NCI-H82 treated with DMSO at 0.1 percent for 48 hours (cell line): ENCODE results near the gene ARMC7.
A peak's percentile ranks its signal among the peaks of the same experiment; 100 is the strongest.
"Not testable (repeated sequence)": the region's sequence is repeated elsewhere in the genome, so short reads cannot be mapped to it uniquely, and the experiment has no call there.

Experiments
- DNase-seq: peaks from one replicate; lab custom pipeline; 2025; ENCODE audit not compliant: unreplicated experiment; lab: John Stamatoyannopoulos, UW

The ARMC7 gene

DNA sequence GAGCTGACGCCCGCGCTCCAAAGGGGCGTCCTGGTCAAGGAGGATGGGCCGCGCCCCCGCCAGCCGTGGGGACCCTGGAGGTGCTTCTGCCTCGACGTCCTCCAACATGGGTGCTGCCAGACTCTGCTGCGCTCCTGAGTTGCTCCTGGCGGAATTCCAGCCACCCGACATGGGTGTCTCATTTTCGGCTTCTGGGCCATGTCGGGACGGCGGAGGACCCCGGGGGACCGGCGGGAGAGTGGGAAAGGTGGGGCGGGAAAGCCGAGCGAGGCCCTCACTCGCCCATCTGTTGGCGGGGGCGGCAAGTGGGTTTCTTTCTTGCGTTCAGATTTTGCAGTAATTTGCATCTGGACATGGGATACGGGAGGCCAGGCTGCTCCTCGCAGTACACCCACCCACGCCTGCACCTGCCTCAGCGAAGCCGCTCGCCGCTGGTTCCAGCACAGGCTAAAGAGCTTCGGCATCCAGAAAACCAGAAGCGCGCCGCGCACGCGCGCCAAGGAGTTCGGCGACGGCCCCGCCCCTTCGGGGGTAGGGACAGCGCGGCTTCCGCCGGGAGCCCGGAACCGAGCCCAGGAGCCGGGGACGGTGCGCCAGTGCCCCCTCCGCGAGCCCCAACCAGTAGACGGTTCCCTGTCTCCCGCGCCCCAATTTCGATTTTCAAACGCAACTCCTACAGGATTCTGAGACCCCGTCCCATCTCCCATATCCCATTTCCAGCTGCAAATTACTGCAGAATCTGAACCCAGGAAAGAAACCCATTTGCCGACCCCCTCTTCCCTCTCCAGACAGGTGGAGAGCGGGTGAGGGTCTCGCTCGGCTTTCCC, at the start of gene ARMC7:
ARMC7 (plus strand) TSS at position 563 of the 827 bp plus-strand sequence. CDS start 320 bp downstream, outside the sequence.
- peak; percentile 74 for DNase-seq

DNA sequence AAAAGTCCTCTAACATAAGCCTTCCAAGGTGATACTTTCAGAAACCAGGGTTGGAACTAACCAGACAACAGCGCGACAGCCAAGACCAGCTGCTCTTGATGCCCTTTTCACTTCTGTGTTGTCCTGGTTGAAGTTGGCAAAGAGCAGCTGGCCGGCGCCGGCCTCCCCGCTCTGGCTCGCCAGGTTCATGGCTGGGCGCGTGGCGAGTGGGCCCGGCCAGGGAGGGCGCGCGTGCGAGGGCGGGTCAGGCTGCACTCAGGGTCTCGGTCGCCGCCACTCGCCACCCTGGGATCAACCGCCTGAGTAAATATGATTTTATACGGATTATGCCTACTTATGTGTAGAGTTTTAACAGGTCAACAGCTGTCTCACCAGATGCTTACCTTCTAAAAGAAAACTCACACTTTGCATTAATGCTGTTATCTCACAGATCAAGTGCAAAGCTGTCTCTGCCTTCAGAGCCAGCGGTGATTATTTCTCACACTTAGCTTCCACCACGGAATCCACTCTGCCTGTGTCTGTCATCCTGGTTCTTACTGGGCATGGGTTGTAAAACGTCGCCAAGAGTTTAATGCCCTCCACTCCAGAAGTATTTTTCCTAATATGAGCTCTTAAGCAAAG, 49.2 kb upstream of the ARMC7 start:
- peak; percentile 95 for DNase-seq

DNA sequence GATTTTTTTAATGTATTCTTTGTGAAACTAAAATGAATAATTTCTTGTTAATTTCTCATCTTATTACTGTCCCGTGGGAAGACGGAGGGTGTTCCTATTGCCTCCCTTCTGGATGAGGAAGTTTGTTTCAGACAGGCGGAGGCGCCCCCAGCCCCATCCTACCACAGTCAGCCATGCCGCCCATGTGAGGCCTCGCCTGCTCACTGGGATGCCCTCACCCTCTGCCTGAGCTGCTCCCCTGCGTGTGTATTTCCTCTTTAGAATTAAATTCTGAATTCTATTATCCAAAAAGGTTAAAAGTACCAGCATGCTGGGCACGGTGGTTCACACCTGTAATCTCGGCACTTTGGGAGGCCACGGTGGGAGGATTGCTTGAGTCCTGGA, 48.7 kb upstream of the ARMC7 start:
- DNase-seq, result no peak

DNA sequence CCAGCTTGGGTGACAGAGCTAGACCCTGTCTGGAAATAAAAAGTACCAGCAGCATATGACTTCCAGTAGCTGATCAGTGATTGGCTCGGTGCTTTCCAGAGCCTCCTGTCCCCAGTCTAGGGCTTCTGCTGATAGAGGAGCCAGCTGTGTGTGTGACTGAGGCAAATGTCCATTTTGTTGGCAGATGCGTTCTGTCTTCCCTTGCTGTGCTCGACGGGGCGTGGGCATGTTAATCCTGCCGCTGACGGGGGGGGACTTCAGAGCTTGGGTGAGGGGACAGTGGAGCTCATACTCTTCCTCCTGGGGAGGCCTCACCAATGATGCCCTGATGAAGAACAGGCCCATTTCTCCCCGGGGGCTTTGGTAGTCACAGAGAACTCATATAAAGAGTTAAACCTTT, 48.2 kb upstream of the ARMC7 start:
- DNase-seq, result peak; percentile 75

DNA sequence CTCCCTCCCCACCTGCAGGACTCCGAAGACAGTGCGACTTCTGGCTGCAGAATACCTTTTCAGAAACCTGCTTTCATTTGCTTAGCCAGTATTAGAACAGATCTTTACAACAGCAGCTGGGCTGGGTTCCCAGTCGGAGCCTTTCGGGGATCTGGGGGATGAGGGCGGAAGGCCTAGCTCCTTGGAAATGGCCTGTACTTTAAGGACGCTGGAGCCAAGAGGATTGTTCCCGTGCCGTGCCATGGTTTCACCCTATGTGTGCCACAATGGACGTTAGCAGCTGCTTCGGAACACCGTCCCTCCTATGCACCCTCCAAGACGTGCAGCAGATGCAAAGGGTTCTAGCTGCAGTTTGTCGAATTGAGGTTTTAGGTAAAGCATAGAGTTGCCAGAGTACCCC, 46.6 kb upstream of the ARMC7 start:
- DNase-seq, result no peak

DNA sequence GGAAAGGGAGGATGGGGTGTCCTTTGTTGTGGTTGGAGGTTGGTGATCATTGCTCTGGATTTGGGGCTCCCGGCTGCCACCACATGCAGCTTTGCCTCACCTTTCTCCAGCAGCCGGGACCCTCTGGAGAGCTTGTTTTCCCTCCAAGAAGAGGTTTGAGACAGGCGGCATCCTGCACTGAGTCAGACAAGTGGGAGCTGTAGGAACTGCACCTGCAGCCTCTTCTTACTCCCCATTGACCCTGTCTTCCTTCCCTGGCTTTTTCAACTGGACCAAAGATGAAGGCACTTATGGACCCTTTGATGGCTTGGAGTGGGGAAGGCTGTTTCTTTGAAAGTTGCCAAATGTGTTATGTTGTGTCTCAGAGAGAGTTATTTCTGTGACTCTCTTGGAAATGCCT, 46.1 kb upstream of the ARMC7 start:
- DNase-seq, result no peak

DNA sequence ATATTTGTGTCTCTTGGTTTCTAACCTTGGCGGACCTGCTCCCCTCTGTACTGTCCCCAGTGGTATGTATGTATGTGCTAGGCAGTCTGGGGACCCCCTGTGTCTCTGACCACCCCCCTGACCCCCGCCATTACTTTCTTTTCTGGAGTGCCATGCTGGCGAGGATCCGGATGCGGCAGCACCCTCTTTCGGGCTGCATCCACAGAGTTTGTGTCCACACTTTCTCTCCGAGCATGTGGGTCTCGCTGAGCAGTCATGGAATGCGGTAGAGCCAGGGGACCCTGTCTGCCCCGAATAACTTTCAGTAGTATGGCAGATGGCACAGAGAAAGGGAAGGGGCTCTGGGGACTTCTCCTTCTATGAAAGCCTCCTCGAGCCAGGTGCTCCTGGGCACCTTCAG, 45.7 kb upstream of the ARMC7 start:
- no peak for DNase-seq

DNA sequence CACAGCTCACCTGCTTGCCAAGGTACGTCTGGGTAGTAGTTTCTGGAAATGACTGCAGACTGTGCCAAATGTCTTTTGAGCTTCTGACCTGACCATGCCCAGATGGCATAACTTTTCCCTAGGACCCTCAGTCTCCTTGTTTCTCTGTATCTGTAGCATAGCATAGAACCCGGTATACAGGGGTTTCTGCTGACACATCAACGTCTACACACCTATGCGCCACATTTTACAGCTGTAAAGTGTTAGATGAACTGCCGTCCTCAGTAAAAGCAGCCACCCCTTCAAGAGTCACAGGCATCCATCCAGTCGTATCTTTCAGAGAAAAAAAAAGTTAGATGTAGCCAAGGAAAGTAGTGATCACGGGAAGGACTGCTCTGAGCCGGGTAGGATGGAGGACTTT, 45.3 kb upstream of the ARMC7 start:
- DNase-seq, result no peak

DNA sequence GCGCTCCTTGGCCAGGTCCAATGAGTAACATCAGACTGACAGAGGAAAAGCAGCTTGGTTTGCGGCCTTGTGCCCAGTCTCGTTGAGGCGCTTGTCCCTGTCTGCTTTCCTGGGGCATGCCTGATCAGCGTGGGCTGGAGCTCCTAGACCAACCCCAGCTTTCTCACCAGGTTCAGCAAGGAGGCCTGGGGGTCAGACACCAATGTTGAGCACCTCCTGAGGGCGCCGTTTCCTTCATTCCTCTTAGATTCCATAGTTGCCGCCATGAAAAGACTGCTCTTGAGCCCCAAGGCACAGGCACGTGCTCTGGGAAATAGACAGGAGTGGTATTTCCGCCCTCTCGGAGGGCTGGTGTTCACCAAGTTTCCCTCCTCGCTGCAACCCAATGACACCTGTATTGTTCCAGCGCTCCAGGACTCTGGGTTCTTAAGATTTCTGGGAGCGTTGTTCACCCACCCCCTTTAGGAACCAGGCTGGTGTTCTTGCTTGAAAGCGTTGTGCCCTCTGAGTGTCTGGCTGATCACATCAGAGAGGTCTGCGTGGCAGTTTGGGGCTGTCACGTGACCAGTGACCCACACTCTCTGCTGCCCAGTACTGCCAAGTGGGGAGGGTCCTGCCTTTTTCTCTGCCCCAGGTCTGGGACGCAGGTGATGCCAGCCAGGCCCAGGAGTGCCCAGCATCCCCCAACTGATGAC, 44.8 kb upstream of the ARMC7 start:
- DNase-seq, result no peak

DNA sequence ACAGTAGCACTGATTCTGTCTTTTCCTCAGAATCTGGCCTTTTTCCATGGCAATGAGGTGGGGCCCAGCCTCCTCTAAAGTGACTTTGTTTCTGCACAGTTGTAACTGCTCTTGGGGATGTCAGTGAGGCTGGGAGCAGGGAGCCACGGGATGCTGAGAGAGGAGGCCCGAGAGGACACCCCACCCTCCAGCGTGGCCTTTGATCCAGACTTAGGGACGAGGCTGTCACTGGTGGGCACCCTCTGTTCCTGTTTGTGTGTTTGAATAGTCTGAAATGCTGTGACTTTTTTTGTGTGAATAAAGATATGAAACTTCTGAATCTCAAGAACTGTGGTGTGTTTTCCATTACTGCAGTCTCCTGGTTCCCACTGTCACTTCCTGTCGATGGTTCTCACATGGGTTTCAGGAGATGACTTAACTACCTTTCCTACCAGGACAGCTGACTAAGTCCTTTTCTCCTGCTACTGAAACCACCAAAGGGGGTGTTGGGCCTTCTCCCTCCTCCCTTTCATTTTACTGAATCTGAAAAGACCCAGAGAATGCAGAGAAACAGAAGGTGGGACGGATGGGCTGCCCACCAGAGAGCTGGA, 44.1 kb upstream of the ARMC7 start:
- no peak for DNase-seq

DNA sequence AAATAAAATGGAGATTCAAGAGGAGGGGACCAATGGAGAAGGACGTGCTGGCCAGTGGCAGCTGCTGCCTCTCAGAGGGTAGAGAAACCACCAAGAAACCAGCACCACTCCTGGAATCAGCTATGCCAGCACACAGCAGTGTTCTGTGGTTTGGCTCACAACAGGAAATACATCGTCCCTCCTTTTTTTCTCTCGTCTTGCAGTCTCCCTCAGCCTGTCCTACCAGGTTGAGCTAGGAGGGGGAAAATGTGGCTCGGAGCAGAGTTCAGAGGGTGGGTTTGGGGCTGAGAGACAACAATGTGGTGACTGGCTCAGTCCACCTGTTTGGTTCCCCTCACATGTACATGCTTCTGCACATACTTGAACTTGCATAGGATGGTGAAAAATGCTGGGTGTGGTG, 41.9 kb upstream of the ARMC7 start:
- no peak for DNase-seq

DNA sequence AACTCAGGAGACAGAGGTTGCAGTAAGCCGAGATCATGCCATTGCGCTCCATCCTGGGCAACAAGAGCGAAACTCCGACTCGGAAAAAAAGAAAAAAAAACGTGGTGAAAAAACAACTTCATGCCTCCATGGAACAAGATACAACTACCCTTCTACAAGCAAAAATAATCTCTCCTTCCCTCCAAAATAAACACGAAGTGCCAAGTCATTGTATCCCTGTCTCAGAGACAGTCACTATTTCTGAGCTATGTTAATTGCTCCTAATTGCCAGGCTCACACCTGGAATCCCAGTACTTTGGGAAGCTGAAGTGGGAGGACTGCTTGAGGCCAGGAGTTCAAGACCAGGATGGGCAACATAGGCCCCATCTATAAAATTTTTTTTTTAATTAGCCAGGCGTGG, 41.0 kb upstream of the ARMC7 start:
- DNase-seq, result no peak

DNA sequence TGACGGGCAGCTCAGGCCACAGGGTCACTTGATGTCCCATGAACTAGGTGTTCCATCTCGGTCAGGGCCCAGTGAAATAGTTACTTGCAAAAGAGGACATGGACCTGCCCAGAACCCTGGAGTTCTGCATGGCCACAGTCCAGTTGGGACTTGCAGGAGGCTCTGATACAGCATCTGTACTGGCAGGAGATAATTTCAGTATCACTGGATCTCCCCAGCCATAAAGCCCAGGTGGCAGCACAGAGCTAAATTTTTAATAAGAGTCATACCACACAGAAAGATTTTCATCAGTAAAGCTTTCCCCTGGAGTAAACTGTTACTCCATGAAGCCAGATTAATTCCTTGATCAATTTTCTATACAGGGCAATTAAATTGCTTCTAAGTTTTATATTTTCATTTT, 40.0 kb upstream of the ARMC7 start:
- DNase-seq, result no peak

DNA sequence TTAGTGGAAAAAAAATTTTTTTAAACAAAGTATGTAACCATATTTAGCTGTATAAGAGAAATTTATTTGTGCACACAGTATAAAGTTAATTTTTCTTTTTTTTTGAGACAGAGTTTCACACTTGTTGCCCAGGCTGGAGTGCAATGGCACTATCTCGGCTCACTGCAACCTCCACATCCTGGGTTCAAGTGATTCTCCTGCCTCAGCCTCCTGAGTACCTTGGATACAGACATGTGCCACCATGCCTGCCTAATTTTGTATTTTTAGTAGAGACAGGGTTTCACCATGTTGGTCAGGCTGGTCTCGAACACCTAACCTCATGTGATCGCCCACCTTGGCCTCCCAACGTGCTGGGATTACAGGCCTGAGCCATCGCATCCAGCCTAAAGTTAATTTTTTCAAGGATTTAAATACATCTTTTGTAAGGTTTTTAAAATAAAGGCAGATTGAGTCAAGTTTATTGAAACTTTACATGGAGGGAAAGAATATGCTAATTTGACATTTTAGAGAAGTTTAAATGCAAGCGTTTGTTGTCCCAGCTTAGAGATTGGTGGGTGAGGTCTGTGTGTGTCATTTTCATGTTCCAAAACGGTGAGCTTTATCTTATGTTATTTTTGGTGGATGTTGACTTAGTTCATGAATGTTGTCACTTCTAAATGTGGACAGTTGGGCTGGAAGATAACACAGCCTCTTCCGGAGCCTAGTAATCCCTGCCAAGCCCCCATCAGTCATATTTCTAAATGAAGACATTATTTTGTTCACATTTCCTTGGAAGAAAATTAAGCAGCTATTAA, 38.1 kb upstream of the ARMC7 start:
- DNase-seq, result not testable (repeated sequence)

DNA sequence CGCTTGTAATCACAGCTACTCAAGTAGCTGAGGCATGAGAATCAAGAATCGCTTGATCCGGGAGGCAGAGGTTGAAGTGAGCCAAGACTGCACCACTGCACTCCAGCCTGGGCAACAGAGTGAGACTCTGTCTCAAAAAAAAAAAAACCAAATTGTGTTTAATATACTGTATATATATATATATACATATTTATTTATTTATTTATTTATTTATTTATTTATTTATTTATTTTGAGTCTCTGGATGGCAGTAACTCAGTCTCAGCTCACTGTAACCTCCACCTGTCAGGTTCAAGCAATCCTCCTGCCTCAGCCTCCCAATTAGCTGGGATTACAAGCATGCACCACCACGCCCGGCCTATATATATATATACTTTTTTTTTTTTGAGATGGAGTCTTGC, 36.9 kb upstream of the ARMC7 start:
- DNase-seq, result not testable (repeated sequence)

DNA sequence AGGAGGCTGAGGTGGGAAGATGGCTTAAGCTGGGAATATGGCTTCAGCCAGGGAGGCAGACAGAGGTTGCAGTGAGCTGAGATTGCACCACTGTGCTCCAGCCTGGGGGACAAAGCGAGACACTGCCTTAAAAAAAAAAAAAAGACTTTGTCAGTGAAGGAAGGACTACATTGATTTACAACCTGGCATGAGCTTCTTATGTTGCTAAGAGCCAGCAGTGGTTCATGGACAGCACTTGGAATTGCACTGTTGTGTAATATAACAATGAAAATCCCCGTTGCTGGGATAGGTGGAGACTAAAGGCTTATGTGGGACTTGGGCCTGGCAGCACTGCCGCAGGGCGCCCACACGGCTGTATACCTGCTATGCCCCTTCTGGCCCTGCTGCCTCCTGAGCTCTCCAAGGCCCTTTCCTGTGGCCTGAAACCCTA, 36.1 kb upstream of the ARMC7 start:
- no peak for DNase-seq

DNA sequence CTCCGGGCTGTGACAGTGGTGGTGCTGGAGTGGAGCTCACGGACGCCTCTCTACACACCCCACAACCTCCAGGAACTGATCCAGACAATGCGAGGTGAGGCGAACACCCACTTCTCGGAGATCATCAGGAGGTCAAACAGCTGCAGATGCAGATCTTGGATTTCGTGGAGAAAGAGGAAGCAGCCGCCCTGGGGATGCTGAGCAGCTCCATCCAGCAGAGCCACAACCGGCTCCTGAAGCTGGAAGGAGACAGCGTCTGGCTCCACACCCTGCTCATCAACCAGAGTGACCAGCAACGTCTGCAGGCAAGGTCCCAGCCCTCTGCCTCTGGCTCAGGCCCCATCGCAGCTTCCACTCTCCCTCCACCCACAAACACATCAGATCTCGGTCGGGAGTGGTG, 35.2 kb upstream of the ARMC7 start:
- no peak for DNase-seq

DNA sequence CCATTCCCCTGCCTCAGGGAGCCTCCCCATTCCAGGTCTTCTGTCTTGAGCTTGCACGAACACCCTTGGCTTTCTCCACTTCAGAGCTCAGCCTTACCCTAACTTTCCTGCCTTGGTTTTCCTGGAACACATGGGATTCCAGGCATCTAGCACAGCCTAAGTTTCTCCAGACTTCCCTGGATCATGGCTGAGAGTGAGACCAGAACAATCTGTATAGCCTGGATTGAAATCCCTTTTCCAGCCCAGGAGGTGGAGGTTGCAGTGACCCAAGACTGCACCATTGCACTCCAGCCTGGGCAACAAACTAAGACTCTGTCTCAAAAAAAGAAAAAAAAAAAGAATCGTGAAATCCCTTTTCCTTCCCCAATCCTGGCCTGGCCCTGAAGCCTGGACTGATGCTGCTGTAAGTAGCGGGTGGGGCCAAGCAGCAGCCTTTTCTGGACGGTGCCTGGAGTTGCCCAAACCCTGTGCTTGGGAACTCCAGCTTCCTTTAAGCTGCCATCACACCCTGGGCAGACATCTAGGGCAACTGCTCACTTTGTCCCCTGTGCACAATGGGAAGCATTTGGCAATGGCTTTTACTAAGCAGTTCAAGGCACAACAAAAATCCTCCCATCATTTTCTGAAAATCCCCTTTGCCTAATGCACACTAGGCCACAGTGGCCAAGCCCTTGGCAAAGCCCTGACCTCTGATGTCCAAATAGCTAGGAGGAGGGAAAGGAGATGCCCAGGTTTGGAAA, 34.0 kb upstream of the ARMC7 start:
- DNase-seq, result no peak

DNA sequence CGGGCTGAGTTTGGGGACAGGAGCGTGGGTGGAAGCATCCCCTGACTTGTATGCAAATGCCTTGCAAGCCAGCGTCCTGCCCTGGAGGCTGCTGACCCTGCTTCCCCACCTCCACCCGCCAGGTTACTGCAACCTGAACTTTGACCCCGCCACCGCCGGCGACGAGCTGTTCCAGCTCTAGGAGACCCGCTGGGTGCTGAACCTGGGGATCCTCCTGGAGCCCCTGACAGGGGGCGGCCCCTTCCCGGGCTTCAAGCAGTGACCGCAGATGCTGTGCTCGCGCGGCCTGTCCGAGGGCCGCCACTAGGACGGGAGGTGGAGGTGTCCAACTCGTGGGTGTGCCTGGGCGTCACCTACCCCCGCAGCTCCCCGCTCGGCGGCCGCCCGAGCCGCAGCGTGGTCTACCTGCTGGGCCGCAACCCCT, 32.7 kb upstream of the ARMC7 start:
- no peak for DNase-seq
